Natural killer cell (primary cell): ENCODE measurements around the gene KCNJ6. TPM values are rescaled to one million over a fixed set of nuclear protein-coding genes. Genes with fewer than 3 reads are reported as not detected.
"Not testable (repeated sequence)": the region's sequence is repeated elsewhere in the genome, so short reads cannot be mapped to it uniquely, and the experiment has no call there.

ENCODE experiments used
- ATAC-seq, 3 donors: fragments of 150-1000 bp in 2 of 3; fragments of 200-7000 bp in 1 of 3; cut with Tn5 transposase; 1 replicate in 1 of 3; 2 replicates in 2 of 3; pipeline ENCODE4 v1.10.0; 2021; ENCODE audit warnings: mild to moderate bottlenecking in 2 of 3, moderate library complexity in 2 of 3
- DNase-seq, 2 donors: peaks; one replicate each; pipeline versions ENCODE4 v3.0.0 to v3.0.0-alpha.2; 2013 to 2021; ENCODE audit warnings: mixed read lengths in 1 of 2
- H3K27ac ChIP-seq: one replicate; pipeline ENCODE4 v1.5.1; 2013; ENCODE audit warnings: mild to moderate bottlenecking, low read length
- H3K27me3 ChIP-seq: one replicate; pipeline ENCODE4 v1.6.1; 2013; ENCODE audit warnings: low read length; ENCODE audit not compliant: control insufficient read depth, insufficient read depth
- H3K36me3 ChIP-seq: one replicate; pipeline ENCODE4 v1.6.1; 2013; ENCODE audit warnings: low read length; ENCODE audit not compliant: control insufficient read depth, insufficient read depth
- H3K4me1 ChIP-seq: one replicate; pipeline ENCODE4 v1.6.1; 2013; ENCODE audit warnings: low read length; ENCODE audit not compliant: control insufficient read depth, insufficient read depth
- H3K4me3 ChIP-seq: one replicate; pipeline ENCODE4 v1.5.1; 2013; ENCODE audit warnings: low read length
- H3K9me3 ChIP-seq: one replicate; pipeline ENCODE4 v1.6.1; 2013; ENCODE audit warnings: low read length; ENCODE audit not compliant: control insufficient read depth, insufficient read depth
- H3K27ac Mint-ChIP-seq, 2 donors: one replicate each; pipeline ENCODE4 v1.8.0; 2022; ENCODE audit warnings: mild to moderate bottlenecking in 2 of 2, mixed read lengths in 2 of 2, moderate library complexity in 1 of 2
- H3K27me3 Mint-ChIP-seq, 2 donors: one replicate each; pipeline ENCODE4 v1.8.0; 2022; ENCODE audit warnings: low read depth in 2 of 2, mixed read lengths in 2 of 2
- H3K36me3 Mint-ChIP-seq: one replicate; pipeline ENCODE4 v1.8.0; 2022; ENCODE audit warnings: mixed read lengths
- H3K4me1 Mint-ChIP-seq, 2 donors: one replicate each; pipeline ENCODE4 v1.8.0; 2022; ENCODE audit warnings: mixed read lengths in 2 of 2
- H3K4me3 Mint-ChIP-seq: one replicate; pipeline ENCODE4 v1.8.0; 2022; ENCODE audit warnings: mild to moderate bottlenecking, moderate library complexity, mixed read lengths
- H3K9me3 Mint-ChIP-seq, 2 donors: one replicate each; pipeline ENCODE4 v1.8.0; 2022; ENCODE audit warnings: mixed read lengths in 2 of 2
- CTCF ChIP-seq: fragments of 200-600 bp; IDR thresholded peaks from one replicate; pipeline ENCODE4 v1.8.0; 2022; ENCODE audit warnings: antibody characterized with exemption
- WGBS: methylation state at CpG from one replicate; pipeline ENCODE4 v1.1.7; 2013; ENCODE audit warnings: missing lambda C conversion rate; ENCODE audit not compliant: insufficient coverage; 5-methylcytosine and 5-hydroxymethylcytosine counted together
- intact Hi-C: fragments of 100-400 bp; cut with micrococcal nuclease; formaldehyde crosslinking; loops from one replicate; pipeline ENCODE4 v1.14.2; 2022
- total RNA-seq, 4 donors: library from RNA; stranded (reverse); fragments of 120-200 nt in 1 of 4; gene quantifications; one replicate each; pipeline versions ENCODE4 v1.2.3 to v1.2.4, GENCODE V29; 2013 to 2022

The KCNJ6 gene
- total RNA-seq, 3 donors from 2014 or later (not counting 1 experiment from before 2014, with no cell fraction given) = not detected

DNA sequence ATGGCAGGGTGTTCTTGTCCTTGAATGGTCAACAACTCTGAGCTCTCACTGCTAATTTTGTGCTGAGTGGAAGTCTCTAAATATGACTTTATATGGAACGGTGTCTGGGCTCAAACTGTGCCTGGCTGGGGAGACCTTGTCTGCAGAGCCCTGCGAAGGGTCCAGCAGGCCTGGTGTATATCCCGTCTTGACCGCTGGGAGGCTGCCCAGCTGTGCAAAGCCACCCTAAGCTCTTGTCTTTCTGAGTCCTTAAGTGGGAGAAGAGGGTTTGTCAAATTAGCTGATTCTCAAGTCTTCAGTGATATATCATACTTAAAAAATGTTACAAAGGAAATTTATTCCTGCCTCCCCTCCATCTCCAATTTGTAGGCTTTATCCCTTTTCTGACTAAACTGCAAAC is 198.7 kb downstream of the KCNJ6 start:
- Mint-ChIP-seq H3K36me3 (no peaks in the 10 kb centered on the region), H3K9me3 (no peaks in the 10 kb centered on the region), H3K4me3 (no peak overlapping the region), H3K27ac (no peak overlapping the region), H3K27me3 (peaks cover 13 to 14% of the 10 kb centered on the region in 2 donors), H3K4me1 (no peaks in the 10 kb centered on the region)
- H3K27me3 ChIP-seq = no peaks in the 10 kb centered on the region
- H3K9me3 ChIP-seq = no peaks in the 10 kb centered on the region
- intact Hi-C loops = no loop called here
- no peak for TF ChIP-seq CTCF
- WGBS = 80% methylated on average over 4 of the region's 4 CpGs
- no peak for DNase-seq
- H3K27ac ChIP-seq = no peak overlapping the region
- H3K4me1 ChIP-seq = no peaks in the 10 kb centered on the region
- H3K4me3 ChIP-seq = no peak overlapping the region
- ATAC-seq = no peak
- H3K36me3 ChIP-seq = no peaks in the 10 kb centered on the region

GRCh38 chr21:37712569-37712934 is 203.7 kb downstream of the KCNJ6 start:
- H3K9me3 ChIP-seq, intact Hi-C loops, H3K4me3 Mint-ChIP-seq, H3K27me3 ChIP-seq, H3K36me3 ChIP-seq, H3K4me3 ChIP-seq, H3K4me1 ChIP-seq, H3K27ac ChIP-seq, DNase-seq, H3K36me3 Mint-ChIP-seq, H3K4me1 Mint-ChIP-seq, ATAC-seq, H3K27ac Mint-ChIP-seq, H3K9me3 Mint-ChIP-seq: not testable (repeated sequence)
- peaks cover 16 to 29% of the 10 kb centered on the region in 2 donors for H3K27me3 Mint-ChIP-seq

DNA sequence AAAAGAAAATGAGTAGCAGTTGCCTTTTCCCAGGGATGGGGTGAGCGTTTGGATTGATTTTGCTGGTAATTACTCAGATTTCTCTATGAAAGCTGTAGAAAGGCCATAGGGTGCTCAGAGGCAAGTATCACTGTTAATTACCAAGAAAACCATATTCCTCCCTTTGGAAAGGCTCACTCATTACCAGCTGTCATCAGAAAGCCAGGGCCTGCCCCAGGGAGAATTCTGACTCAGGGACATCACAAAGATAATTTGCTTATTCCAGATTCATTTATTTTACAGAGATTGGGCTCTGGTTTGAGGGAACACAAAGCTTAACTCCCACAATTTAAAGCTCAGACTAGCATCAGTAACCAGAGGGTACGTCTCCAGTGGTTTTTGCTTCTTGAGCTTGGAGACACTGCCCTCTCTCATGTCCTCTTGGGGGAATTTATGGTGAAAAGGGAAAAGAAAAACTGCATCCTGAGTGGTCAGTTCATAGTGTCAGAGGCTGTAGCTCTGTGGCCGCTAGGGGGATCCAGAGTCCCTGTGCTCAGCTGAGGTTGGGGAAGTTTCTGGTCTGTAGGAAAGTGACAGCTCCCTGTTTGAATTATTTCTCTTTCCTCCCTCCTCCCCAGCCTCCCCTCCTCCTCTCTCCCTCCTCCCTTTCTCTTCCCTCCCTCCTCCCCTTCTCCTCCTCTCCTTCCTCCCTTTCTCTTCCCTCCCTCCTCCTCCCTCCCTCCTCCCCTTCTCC is 204.3 kb downstream of the KCNJ6 start:
- Mint-ChIP-seq H3K4me1 (no peaks in the 10 kb centered on the region), H3K9me3 (no peaks in the 10 kb centered on the region), H3K27me3 (peaks cover 16 to 35% of the 10 kb centered on the region in 2 donors), H3K36me3 (no peaks in the 10 kb centered on the region), H3K4me3 (no peak overlapping the region), H3K27ac (no peak overlapping the region)
- no peak overlapping the region for H3K4me3 ChIP-seq
- H3K4me1 ChIP-seq = no peaks in the 10 kb centered on the region
- no peaks in the 10 kb centered on the region for H3K9me3 ChIP-seq
- intact Hi-C loops = no loop called here
- no peaks in the 10 kb centered on the region for H3K36me3 ChIP-seq
- peak; percentile 53 to 83 (median 64) for ATAC-seq
- TF ChIP-seq CTCF = peak; percentile 58
- H3K27me3 ChIP-seq = no peaks in the 10 kb centered on the region
- peak; percentile 20 to 46 for DNase-seq
- WGBS = 50% methylated on average over 3 of the region's 3 CpGs
- no peak overlapping the region for H3K27ac ChIP-seq

GRCh38 chr21:37711286-37711829 is 204.9 kb downstream of the KCNJ6 start:
- no peak overlapping the region for H3K4me3 Mint-ChIP-seq
- H3K4me1 Mint-ChIP-seq = no peaks in the 10 kb centered on the region
- intact Hi-C loops = no loop called here
- Histone ChIP-seq H3K9me3 (no peaks in the 10 kb centered on the region), H3K4me1 (no peaks in the 10 kb centered on the region), H3K27me3 (no peaks in the 10 kb centered on the region), H3K27ac (no peak overlapping the region), H3K4me3 (no peak overlapping the region), H3K36me3 (no peaks in the 10 kb centered on the region)
- no peaks in the 10 kb centered on the region for H3K36me3 Mint-ChIP-seq
- no peak overlapping the region for H3K27ac Mint-ChIP-seq
- WGBS = 90% methylated on average over 6 of the region's 9 CpGs
- H3K27me3 Mint-ChIP-seq = peaks cover 16 to 35% of the 10 kb centered on the region in 2 donors
- H3K9me3 Mint-ChIP-seq = no peaks in the 10 kb centered on the region
- ATAC-seq (no peak), DNase-seq (no peak)
- TF ChIP-seq CTCF = no peak
